ENCODE results near the gene PAPLN.
"Not testable (repeated sequence)": the region's sequence is repeated elsewhere in the genome, so short reads cannot be mapped to it uniquely, and the experiment has no call there.

Gene PAPLN

DNA sequence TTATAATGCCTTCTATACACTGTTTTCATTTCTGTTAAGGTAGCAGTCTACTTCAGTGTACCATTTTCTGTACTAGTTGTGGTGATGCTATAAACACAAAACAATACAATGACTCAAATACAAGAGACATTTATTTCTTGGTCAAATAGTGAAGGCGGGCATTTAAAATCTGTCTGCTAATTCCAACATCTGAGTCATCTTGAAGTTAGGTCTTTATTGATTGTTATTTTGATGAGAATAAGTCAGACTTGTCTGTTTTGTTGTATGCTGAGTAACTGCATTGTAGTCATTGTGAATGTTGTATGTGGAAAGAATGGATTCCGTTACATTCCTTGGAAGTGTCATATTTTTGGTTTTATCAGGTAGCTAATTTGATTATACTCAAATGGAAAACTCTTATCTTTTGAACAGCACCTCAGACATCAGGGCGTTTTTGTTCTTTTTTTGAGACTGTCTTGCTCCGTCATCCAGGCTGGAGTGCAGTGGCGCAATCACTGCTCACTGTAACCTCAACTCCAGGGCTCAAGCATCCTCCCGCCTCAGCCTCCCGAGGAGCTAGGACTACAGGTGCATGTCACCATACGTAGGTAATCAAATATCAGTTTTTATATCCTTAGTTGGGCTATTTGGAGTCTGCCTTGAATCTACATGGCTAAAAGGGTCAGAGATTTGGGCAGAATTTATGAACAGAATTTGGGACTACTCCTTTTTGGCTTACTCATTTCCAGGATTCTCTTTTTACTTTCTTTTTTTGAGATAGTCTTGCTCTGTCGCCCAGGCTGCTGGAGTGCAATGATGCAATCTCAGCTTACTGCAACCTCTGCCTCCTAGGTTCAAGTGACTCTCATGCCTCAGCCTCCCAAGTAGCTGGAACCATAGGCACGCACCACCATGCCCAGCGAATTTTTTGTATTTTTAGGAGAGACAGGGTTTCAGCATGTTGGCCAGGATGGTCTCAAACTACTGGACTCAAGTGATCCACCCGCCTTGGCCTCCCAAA, 56.8 kb downstream of the PAPLN start:
- DNase-seq: no peak

DNA sequence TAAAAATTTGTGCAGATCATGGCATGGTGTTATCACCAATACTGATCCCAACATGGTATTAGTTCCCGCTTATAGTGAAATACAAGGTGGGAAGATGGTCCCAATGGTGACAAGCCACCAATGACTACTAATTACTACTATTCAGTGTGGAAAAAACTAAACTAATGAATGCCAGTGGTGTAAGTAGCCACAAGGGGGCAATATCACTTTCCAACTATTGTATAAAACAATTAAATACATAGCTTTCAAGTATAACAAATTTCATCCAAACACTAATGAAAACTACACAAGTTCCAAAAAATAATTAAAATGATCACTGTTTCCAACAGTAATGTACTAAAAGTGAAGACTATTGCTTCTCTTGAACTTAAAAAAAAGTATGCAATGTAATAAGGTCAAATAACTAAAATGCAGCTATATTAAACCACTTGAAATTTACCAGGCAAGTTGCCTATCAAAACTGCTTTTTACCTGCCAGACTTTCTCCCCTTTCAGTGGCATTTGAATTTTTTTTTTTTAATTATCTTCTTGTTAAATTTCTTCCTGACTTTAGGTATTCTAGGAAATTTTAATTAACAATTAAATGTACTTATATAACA, 58.0 kb downstream of the PAPLN start:
- DNase-seq: peak; percentile 74

DNA sequence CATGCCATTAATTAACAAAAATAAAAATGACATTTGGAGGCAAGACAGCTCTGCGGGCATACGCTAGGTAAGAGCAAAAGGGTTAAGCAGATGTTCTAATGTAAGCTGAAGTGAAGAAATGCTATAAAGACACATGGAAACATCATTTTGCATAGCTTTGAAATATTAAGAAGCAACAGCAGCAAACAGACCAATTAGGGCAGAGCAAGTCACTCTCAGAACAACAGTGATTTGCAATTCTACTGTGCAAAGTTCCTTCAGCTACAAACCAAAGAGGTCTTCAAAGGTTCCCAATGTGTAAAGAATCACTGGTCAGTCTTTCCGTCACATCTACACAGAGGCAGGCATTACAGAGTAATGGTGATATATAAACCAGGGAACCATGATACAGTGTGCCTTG, 68.2 kb downstream of the PAPLN start:
- DNase-seq: no peak

DNA sequence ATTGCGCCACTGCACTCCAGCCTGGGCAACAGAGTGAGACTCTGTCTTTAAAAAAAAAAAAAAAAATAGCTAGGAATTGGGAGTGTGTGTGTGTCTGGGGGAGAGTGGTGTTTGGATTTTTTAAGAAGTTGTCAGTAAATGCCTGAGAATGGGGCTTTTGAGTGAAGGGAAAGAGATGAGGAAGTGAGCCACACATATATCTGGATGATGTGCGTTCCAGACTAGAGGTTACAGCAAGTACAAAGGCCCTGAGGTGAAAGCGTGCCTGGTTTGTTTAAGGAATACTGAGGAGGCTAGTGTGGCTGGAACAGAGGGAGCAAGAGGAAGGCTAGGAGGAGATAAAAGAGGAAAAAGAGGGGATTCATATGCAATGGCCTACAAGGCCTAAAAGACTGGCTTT, 70.0 kb downstream of the PAPLN start:
- no peak for DNase-seq

DNA sequence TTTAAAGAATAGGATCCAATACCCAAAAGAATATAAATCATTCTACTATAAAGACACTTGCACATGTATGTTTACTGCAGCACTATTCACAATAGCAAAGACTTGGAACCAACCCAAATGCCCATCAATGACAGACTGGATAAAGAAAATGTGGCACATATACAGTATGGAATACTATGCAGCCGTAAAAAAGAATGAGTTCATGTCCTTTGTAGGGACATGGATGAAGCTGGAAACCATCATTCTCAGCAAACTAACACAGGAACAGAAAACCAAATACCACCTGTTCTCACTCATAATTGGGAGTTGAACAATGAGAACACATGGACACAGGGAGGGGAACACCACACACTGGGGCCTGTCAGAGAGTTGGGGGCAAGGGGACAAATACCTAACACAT, 71.9 kb downstream of the PAPLN start:
- DNase-seq: not testable (repeated sequence)

DNA sequence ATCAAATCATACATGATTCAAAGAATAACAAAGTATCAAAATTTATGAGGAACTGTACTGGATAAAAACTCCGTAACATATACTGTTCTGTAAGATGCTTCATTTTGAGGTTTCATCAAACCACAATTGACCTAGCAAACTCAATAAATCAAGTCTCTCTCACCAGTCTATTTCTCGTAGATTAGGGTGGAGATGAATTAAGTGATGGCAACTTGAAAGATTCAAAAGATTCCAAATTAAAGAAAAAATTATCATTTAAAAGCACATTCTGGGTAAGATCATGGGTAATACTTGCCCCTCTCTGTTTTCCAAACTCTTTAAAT, 74.4 kb downstream of the PAPLN start:
- no peak for DNase-seq

DNA sequence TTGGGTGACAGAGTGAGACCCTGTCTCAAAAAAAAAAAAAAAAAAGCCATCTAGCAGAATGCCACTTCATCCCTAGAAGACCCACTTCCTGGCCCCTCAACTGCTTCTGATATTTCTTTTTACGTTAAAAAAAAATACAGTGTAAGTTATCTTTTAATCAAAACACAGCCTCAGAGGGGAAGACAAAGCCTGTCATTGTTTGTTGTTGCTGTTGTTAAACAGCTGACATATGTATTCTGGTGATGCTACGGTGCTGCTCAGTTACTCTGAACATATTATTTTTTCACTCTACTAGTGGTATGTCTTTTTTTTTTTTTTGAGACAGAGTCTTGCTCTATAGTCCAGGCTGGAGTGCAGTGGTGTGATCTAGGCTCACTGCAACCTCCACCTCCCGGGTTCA, 75.4 kb downstream of the PAPLN start:
- no peak for DNase-seq

DNA sequence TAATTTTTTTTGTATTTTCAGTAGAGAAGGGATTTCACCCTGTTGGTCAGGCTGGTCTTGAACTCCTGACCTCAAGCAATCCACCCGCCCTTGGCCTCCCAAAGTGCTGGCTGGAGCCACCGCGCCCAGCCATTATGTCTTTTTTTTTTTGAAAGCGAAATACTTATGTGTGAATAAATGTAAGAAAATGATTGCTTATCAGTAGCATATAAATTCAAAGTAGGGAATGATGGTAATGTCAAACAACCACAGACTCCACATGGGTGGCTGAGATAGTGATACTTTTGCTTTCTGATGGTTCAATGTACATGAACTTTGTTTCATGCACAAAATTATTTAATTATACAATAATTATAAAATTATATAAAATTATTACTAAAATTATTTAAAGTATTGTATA, 75.8 kb downstream of the PAPLN start:
- DNase-seq: no peak

DNA sequence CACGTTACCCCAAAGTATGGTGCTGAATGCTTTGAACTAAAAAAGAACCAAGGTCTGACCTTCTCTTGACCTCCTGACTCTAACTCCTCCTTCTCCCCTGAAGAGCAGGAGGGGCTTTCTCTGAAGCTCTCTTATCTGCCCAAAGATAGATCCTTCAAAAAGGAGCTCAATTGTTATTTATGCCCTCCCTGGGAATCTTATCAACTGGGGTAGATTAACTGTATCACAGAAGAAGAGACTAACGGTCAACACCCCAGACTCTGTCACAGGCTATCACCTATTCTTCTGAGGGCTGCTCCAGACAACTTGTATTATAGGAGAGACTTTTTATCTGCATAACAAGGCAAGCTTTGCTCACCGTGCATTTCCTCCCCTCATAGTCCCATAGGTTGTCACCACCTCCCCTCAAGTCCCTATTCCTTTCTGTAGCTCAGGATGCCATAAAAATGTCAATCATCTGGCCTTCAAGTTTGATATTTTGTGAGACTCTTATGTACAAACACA, 86.6 kb downstream of the PAPLN start:
- DNase-seq: no peak

Data from NCI-H69 (cell line).